Gastrocnemius medialis (tissue), 4 donors: ENCODE data around the gene KLHL21. TPM values are rescaled to one million over a fixed set of nuclear protein-coding genes. Genes with fewer than 3 reads are reported as not detected.
A peak's percentile ranks its signal among the peaks of the same experiment; 100 is the strongest.

Experiments
- ATAC-seq, 2 donors: fragments of 150-250 bp; one replicate each; pipeline ENCODE4 v1.9.1; 2016
- DNase-seq, 2 donors: peaks; one replicate each; pipeline ENCODE4 v3.0.0-alpha.2; 2019
- H3K27ac ChIP-seq, 4 donors: fragments of 200-600 bp; sonication (generic); 1 replicate in 1 of 4; 2 replicates in 3 of 4; pipeline ENCODE4 v1.5.1; 2016 to 2018; ENCODE audit warnings: mild to moderate bottlenecking in 2 of 4, moderate library complexity in 1 of 4
- H3K27me3 ChIP-seq, 3 donors: fragments of 200-600 bp; sonication (generic) in 2 of 3; 1 replicate in 1 of 3; 2 replicates in 2 of 3; pipeline versions ENCODE4 v1.5.1 to v1.6.0; 2016 to 2019; ENCODE audit warnings: mild to moderate bottlenecking in 1 of 3, moderate library complexity in 1 of 3
- H3K36me3 ChIP-seq, 2 donors: fragments of 200-600 bp; sonication (generic) in 1 of 2; one replicate each; pipeline ENCODE4 v1.5.1; 2017 to 2018
- H3K4me1 ChIP-seq, 2 donors: fragments of 200-600 bp; sonication (generic) in 1 of 2; one replicate each; pipeline ENCODE4 v1.5.1; 2016 to 2017; ENCODE audit warnings: mild to moderate bottlenecking in 2 of 2
- H3K4me3 ChIP-seq, 4 donors: fragments of 200-600 bp; sonication (generic) in 3 of 4; 1 replicate in 1 of 4; 2 replicates in 3 of 4; pipeline ENCODE4 v1.5.1; 2016 to 2019; ENCODE audit warnings: mild to moderate bottlenecking in 2 of 4
- H3K9me3 ChIP-seq, 3 donors: fragments of 200-600 bp; sonication (generic) in 2 of 3; 1 replicate in 1 of 3; 2 replicates in 2 of 3; pipeline ENCODE4 v1.5.1; 2016 to 2019
- CTCF ChIP-seq, 5 experiments: fragments of 450-650 bp in 3 of 5; fragments of 200-600 bp in 2 of 5; sonication (generic) in 2 of 5; IDR thresholded peaks in 4 of 5; conservative IDR thresholded peaks in 1 of 5; 1 replicate in 4 of 5; 2 replicates in 1 of 5; pipeline ENCODE4 v1.5.1; 2016 to 2019; ENCODE audit warnings: antibody characterized with exemption in 5 of 5, mild to moderate bottlenecking in 3 of 5, moderate library complexity in 3 of 5
- POLR2A ChIP-seq, 2 donors: fragments of 450-650 bp; IDR thresholded peaks; one replicate each; pipeline ENCODE4 v1.6.1; 2017; ENCODE audit warnings: antibody characterized with exemption in 2 of 2, mild to moderate bottlenecking in 2 of 2, moderate library complexity in 2 of 2
- in situ Hi-C, 4 donors: fragments of 200-750 bp; cut with MboI; loops; one replicate each; pipeline versions ENCODE4 v1.15.0 to v1.8.0; 2017; ENCODE audit warnings: low sequenced_read_pairs in 4 of 4
- intact Hi-C: fragments of 100-400 bp; cut with DNase I; formaldehyde crosslinking; loops from one replicate; pipeline ENCODE4 v1.15.1; 2023; ENCODE audit warnings: low total_unique reads
- total RNA-seq, 4 donors: library from RNA; depleted of rRNA; stranded (reverse); fragments of >200 nt; gene quantifications; one replicate each; pipeline versions ENCODE4 v1.1.0 to v1.2.3, GENCODE V29; 2016

The KLHL21 gene
- total RNA-seq, 4 donors from 2014 or later = 176 to 481 (median 267) TPM

GRCh38 chr1:6594977-6595740 lies 7.5 kb downstream of the KLHL21 start:
- ATAC-seq (peak; percentile 3 to 34), DNase-seq (peak; percentile 65)
- peak overlapping the region; percentile 98 to 100 (median 100) for H3K27ac ChIP-seq
- H3K27me3 ChIP-seq = no peaks in the 10 kb centered on the region
- in situ Hi-C loops = no loop called here
- TF ChIP-seq POLR2A (IDR thresholded peaks at IDR 0.05) (no peak), CTCF (IDR thresholded peaks at IDR 0.05 in 4 of 5, conservative IDR thresholded peaks at IDR 0.05 in 1 of 5) (no peak)
- no peak overlapping the region for H3K4me3 ChIP-seq
- H3K9me3 ChIP-seq = no peaks in the 10 kb centered on the region
- peaks cover 92 to 97% of the 10 kb centered on the region in 2 donors for H3K4me1 ChIP-seq
- H3K36me3 ChIP-seq = peaks cover 0 to 58% of the 10 kb centered on the region in 2 donors
- intact Hi-C loops = no loop called here

GRCh38 chr1:6593810-6594209 lies 8.9 kb downstream of the KLHL21 start:
- no peak for ATAC-seq
- Histone ChIP-seq H3K27ac (peak overlapping the region; percentile 98 to 100 (median 100)), H3K27me3 (no peaks in the 10 kb centered on the region), H3K9me3 (no peaks in the 10 kb centered on the region), H3K4me3 (no peak overlapping the region), H3K4me1 (peaks cover 98% of the 10 kb centered on the region in 2 donors), H3K36me3 (peaks cover 0 to 63% of the 10 kb centered on the region in 2 donors)
- no peak for DNase-seq
- in situ Hi-C loops (no loop called here), intact Hi-C loops (no loop called here)
- no peak for TF ChIP-seq POLR2A (IDR thresholded peaks at IDR 0.05)
- no peak for TF ChIP-seq CTCF (IDR thresholded peaks at IDR 0.05 in 4 of 5, conservative IDR thresholded peaks at IDR 0.05 in 1 of 5)

GRCh38 chr1:6592865-6593593 lies 9.6 kb downstream of the KLHL21 start:
- DNase-seq (peak in 1 of 2 donors; percentile 20), ATAC-seq (no peak)
- in situ Hi-C loops (no loop called here), intact Hi-C loops (no loop called here)
- Histone ChIP-seq H3K4me1 (peaks cover 97 to 98% of the 10 kb centered on the region in 2 donors), H3K27ac (peak overlapping the region; percentile 98 to 100 (median 100)), H3K9me3 (no peaks in the 10 kb centered on the region), H3K27me3 (no peaks in the 10 kb centered on the region), H3K4me3 (no peak overlapping the region), H3K36me3 (peaks cover 0 to 55% of the 10 kb centered on the region in 2 donors)
- TF ChIP-seq CTCF (IDR thresholded peaks at IDR 0.05 in 4 of 5, conservative IDR thresholded peaks at IDR 0.05 in 1 of 5) (no peak), POLR2A (IDR thresholded peaks at IDR 0.05) (no peak)

GRCh38 chr1:6592441-6592840 lies 10.2 kb downstream of the KLHL21 start:
- Histone ChIP-seq H3K27me3 (no peaks in the 10 kb centered on the region), H3K4me3 (no peak overlapping the region), H3K27ac (peak overlapping the region; percentile 98 to 100 (median 100)), H3K9me3 (no peaks in the 10 kb centered on the region), H3K4me1 (peaks cover 97 to 98% of the 10 kb centered on the region in 2 donors), H3K36me3 (peaks cover 0 to 49% of the 10 kb centered on the region in 2 donors)
- peak in 1 of 2 donors; percentile 75 for DNase-seq
- ATAC-seq = no peak
- intact Hi-C loops = no loop called here
- in situ Hi-C loops = no loop called here
- TF ChIP-seq POLR2A (IDR thresholded peaks at IDR 0.05) (no peak), CTCF (IDR thresholded peaks at IDR 0.05 in 4 of 5, conservative IDR thresholded peaks at IDR 0.05 in 1 of 5) (no peak)
